GM18502 (cell line): ENCODE measurements around the gene MARCHF2.
"Not testable (repeated sequence)": the region's sequence is repeated elsewhere in the genome, so short reads cannot be mapped to it uniquely, and the experiment has no call there.

ENCODE experiments used
- ATAC-seq: cut with Tn5 transposase; IDR thresholded peaks from one replicate; pipeline ENCODE4 v1.9.1; 2021; ENCODE audit warnings: mild to moderate bottlenecking; ENCODE audit not compliant: unreplicated experiment, poor library complexity

The MARCHF2 gene

GRCh38 chr19:8403820-8404109 is 9.3 kb upstream of the MARCHF2 start:
- no peak for ATAC-seq

DNA sequence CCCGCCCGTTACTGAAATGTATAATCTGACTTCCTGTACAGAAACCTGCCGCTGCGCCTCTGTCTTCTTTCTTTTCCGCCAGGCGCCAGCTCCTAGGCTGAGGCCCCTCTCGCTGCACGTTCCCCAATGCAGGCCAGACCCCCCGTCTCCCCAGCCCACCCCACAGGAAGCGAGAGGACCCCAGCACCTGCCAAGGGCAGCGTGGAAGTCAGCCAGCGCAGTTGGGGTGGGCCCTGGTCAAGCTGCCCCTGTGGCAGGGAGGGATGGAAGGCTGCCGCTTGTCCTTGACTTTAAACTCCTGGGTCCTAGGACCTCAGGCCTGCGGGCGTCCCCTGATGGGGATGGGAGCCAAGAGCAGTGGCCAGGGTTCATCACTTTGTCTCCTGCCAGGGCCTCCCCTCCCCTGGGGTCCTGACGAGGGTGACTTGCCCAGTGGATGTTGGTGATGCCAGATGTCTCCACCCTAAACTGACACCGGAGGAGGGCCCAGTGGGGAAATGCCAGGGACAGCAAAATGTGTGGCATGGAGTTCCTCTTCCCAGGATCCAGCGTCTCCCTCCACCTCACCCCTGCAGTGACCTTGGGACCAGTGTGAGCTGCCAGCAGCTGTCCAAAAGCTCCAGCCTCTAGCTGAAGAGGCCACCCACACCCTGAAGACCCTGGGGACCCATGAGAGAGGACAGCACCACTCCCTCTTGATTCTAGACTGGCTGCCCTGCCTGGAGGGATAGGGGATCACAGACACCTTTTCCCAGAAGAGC is 8.5 kb upstream of the MARCHF2 start:
- no peak for ATAC-seq

GRCh38 chr19:8410718-8411117 is 2.4 kb upstream of the MARCHF2 start:
- not testable (repeated sequence) for ATAC-seq

DNA sequence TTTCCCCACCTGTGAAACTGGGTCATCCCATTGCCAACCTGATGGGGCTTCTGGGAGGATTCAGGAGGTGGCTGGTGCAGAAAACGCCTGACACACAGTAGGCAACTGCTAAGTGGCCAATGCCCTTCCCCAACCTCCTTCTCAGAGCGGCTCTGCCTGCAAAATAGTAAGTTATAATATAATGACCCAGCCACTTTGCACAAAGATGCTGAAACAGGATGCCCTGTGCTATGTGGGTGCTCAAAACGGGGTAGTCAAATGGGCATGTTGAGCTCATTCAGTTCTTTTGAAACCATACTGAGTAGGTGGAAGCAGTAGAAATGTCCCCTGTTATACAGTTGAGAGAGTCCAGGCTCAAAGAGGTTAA is 507 bp downstream of the MARCHF2 start:
- ATAC-seq, result no peak

DNA sequence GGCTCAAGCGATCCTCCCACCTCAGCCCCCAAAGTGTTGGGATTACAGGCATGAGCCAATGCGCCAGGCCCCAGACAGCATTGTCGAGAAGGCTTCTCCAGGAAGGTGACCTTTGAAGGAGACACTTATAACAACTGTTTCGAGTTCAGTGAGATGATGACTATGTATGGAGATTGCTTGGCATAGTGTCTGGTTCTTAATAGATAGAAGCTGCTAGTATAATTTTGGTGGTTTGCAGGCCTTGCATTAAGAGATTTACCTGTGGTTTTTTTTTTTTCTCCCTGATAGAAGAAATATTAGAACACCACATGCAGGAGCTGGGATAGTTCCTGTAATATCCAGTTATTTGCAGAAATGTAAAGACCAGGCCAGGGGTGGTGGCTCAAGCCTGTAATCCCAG is 3.7 kb downstream of the MARCHF2 start:
- no peak for ATAC-seq

GRCh38 chr19:8421484-8422461 is 8.7 kb downstream of the MARCHF2 start:
- no peak for ATAC-seq

DNA sequence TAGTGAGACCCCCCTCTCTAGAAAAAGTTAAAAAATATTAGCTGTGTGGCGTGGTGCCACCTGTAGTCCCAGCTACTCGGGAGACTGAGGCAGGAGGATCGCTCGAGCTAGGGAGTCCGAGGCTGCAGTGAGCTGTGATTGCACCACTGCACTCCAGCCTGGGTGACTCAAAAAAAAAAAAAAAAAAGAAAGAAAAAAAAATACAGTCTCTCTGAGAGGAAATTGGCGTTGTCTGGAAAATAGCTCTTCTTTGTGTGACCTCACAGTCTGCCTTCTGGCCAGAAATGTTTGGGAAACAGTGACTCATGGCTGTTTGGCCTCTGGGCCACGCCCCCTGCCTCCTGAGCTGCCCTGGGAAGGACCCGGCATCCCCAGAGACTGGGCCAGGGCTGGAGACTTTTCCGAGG is 10.7 kb downstream of the MARCHF2 start:
- ATAC-seq, result no peak

DNA sequence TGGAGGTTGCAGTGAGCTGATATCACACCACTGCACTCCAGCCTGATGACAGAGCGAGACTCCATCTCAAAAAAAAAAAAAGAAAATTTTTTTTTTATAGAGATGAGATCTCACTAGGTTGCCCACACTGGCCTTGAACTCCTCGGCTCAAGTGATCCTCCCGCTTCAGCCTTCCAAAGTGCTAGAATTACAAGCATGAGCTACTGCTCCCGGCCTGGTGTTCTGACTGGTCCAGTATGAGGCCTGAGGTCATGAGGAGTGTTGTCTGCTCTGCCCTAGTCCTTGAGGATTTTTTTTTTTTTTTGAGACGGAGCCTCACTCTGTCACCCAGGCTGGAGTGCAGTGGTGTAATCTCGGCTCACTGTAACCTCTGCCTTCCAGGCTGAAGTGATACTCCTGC is 12.2 kb downstream of the MARCHF2 start:
- not testable (repeated sequence) for ATAC-seq

DNA sequence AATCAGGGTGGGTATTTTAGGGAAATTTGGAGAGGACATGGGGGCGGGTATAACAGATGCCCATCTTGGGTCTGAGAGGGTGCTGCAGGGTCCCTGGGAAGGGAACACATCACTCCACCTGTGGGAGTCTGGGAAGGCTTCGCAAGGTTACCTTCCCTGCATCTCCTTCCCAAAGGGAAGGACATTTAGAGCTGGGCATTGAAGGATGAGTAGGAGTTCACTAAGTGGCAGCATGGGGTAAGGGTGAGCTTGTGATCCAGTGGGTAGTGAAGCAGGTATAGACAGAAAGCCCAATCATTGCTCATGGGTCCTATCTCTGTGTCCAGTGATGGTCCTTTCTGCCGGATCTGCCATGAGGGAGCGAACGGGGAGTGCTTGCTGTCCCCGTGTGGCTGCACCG is 13.2 kb downstream of the MARCHF2 start:
- ATAC-seq, result no peak

- ATAC-seq, result no peak
Observed at GRCh38 chr19:8429044-8429443, 15.9 kb downstream of the MARCHF2 start.

- no peak for ATAC-seq
Observed at GRCh38 chr19:8429826-8430225, 16.7 kb downstream of the MARCHF2 start.

DNA sequence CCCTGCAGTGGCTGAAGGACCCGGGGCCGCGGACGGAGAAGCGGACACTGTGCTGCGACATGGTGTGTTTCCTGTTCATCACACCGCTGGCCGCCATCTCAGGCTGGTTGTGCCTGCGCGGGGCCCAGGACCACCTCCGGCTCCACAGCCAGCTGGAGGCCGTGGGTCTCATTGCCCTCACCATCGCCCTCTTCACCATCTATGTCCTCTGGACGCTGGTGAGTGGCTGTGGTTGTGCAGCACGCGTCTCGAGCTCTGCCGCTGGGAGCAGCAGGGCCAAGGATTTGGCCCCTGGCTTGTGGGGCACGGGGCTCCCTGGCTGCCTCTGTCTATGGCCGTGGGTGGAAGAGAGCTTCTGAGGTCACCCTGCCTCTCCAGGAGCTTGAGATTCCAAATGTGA is 17.5 kb downstream of the MARCHF2 start:
- no peak for ATAC-seq

DNA sequence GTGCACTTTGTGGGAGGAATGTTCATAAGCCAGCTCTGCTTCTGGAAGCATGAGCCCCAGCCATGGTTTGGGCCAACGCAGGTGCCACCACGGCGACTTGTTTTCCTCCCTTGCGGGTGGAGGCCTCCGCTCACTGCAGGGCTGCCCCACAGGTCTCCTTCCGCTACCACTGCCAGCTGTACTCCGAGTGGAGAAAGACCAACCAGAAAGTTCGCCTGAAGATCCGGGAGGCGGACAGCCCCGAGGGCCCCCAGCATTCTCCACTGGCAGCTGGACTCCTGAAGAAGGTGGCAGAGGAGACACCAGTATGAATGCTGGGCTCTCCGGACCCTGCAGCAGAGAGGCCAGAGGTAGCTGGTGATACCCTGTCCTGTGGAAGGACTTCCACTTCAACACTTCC is 25.1 kb downstream of the MARCHF2 start:
- ATAC-seq, result no peak

GRCh38 chr19:8441725-8442544 is 28.8 kb downstream of the MARCHF2 start:
- ATAC-seq, result no peak

GRCh38 chr19:8444140-8444676 is 31.1 kb downstream of the MARCHF2 start:
- ATAC-seq, result not testable (repeated sequence)

DNA sequence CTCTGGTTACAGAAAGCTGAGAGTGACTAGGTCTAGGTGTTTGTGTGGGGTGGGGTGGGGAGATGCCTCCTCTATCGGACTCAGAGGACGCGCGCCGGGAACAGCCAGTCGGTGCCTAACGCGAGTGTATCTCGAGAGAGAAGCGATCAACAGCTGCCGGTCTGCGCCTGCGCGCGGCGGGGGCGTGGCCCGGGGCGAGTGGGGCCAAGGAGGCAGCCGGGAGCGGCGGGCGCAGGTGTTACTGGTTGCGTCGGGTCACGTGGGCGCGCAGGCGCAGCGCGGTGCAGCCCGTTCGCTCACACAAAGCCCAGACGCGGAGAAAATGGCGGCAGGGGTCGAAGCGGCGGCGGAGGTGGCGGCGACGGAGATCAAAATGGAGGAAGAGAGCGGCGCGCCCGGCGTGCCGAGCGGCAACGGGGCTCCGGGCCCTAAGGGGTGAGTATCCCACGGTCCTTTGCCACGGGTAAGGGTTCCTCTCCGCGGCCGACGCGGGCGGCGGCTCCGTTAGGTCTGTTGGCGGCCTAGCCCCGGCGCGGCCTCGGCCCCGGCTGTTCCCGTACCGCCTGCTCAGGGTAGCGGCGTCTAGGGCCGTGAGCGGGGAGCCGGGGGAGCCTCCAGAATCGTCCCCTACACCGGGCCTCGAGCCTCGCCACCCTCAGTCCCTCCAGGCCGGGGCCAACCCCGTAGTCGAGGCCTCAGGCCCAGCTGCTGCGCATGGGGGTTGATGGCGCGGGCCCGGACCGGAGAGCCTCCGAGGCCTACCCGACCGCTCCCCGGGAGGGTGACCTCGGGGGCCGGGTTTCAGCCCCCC is 31.8 kb downstream of the MARCHF2 start, which contains the start of gene HNRNPM:
Gene HNRNPM (plus strand): TSS at position 299 of the 811 bp plus-strand sequence. CDS start 24 bp downstream, at position 323.
- peak; percentile 90 for ATAC-seq

- peak; percentile 38 for ATAC-seq
Observed at GRCh38 chr19:8445488-8446001, 32.4 kb downstream of the MARCHF2 start.

DNA sequence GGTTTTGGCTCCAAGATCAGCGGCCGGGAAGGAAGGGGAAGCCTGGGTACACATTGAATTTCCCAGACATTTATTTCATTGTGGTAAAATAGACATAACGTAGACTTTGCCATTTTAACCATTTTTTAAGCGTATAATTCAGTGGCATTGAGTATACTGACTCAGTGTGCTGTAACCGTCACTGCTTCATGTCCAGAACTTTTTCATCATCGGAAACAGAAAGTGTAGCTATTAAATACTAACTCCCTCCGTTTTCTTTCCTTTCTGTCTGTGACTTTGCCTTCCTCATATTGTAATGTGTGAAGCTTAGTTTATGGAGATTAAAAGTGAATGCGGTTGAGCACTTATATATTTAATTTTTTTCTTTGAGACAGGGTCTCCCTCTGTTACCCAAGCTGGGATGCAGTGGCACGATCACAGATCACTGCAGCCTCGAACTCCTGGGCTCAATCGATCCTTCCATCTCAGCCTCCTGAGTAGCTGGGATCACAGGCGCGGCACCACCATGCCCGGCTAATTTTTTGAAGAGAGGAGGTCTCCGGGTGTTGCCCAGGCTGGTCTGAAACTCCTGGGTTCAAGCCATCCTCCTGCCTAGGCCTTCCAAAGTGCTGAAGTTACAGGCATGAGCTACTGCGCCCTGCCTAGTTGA is 33.1 kb downstream of the MARCHF2 start:
- no peak for ATAC-seq

DNA sequence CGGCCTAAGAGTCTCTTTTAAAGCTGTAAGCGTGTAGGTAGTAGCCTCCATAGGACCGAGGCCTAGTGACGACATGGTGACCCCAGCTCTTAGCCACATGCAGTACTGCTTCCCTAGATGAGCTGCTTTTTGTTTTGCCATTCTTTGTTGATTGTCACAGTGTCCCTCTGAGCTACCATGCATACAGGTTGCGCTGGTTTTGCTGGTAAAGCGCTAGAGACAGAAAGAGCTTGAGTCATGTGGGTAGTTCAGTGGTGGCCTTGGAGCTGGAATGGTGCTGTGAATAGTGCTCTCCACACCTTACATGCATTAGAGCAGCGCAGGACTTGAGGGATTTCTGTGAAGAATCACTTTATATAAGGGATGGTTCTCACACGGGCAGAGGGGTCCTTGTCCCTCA is 36.7 kb downstream of the MARCHF2 start:
- ATAC-seq, result no peak
